Glutamatergic neuron (in vitro differentiated cells): Measurements from ENCODE around the gene CTSH. TPM values are rescaled to one million over a fixed set of nuclear protein-coding genes. Genes with fewer than 3 reads are reported as not detected.

Experiments
- DNase-seq: peaks from one replicate; pipeline ENCODE4 v3.0.0; 2022
- H3K27ac Mint-ChIP-seq: one replicate; pipeline ENCODE4 v1.8.0; 2020; ENCODE audit warnings: mild to moderate bottlenecking, mixed read lengths, inconsistent platforms; ENCODE audit not compliant: unreplicated experiment
- H3K27me3 Mint-ChIP-seq: one replicate; pipeline ENCODE4 v1.8.0; 2020; ENCODE audit warnings: mild to moderate bottlenecking, moderate library complexity, mixed read lengths, inconsistent platforms; ENCODE audit not compliant: unreplicated experiment
- H3K36me3 Mint-ChIP-seq: one replicate; pipeline ENCODE4 v1.8.0; 2020; ENCODE audit warnings: mild to moderate bottlenecking, mixed read lengths, inconsistent platforms; ENCODE audit not compliant: unreplicated experiment
- H3K4me1 Mint-ChIP-seq: one replicate; pipeline ENCODE4 v1.8.0; 2020; ENCODE audit warnings: mild to moderate bottlenecking, low read depth, mixed read lengths, inconsistent platforms; ENCODE audit not compliant: unreplicated experiment
- H3K4me3 Mint-ChIP-seq: one replicate; pipeline ENCODE4 v1.8.0; 2020; ENCODE audit warnings: mild to moderate bottlenecking, mixed read lengths, inconsistent platforms; ENCODE audit not compliant: unreplicated experiment
- H3K9me3 Mint-ChIP-seq: one replicate; pipeline ENCODE4 v1.8.0; 2020; ENCODE audit warnings: mild to moderate bottlenecking, moderate library complexity, mixed read lengths, inconsistent platforms; ENCODE audit not compliant: unreplicated experiment
- CTCF ChIP-seq: fragments of 200-600 bp; sonication (generic); IDR thresholded peaks from one replicate; pipeline ENCODE4 v1.5.0; 2021; ENCODE audit not compliant: partially characterized antibody, unreplicated experiment
- total RNA-seq: library from RNA; stranded (reverse); fragmentation: NEBNext Ultra II Directional; extraction: Animal tissue kit (Norgen Biotek cat#: 25700); gene quantifications from one replicate; pipeline ENCODE4 v1.2.1, GENCODE V29; 2021; ENCODE audit not compliant: unreplicated experiment

The CTSH gene
- total RNA-seq, 1 donor from 2014 or later: not detected

GRCh38 chr15:78933823-78934654, 10.8 kb downstream of the CTSH start:
- Mint-ChIP-seq H3K9me3 (no peaks in the 10 kb centered on the region), H3K36me3 (no peaks in the 10 kb centered on the region), H3K4me3 (no peak overlapping the region), H3K27ac (no peak overlapping the region), H3K4me1 (no peaks in the 10 kb centered on the region), H3K27me3 (peaks cover 5% of the 10 kb centered on the region)
- no peak for TF ChIP-seq CTCF
- no peak for DNase-seq

- H3K4me3 Mint-ChIP-seq: no peak overlapping the region
- H3K4me1 Mint-ChIP-seq: no peaks in the 10 kb centered on the region
- no peak for DNase-seq
- TF ChIP-seq CTCF: no peak
- H3K27ac Mint-ChIP-seq: no peak overlapping the region
- peaks cover 7% of the 10 kb centered on the region for H3K27me3 Mint-ChIP-seq
- H3K9me3 Mint-ChIP-seq: no peaks in the 10 kb centered on the region
- no peaks in the 10 kb centered on the region for H3K36me3 Mint-ChIP-seq
Measured at GRCh38 chr15:78933187-78933822, 11.5 kb downstream of the CTSH start.

GRCh38 chr15:78932258-78932808, 12.5 kb downstream of the CTSH start:
- no peak overlapping the region for H3K27ac Mint-ChIP-seq
- H3K4me3 Mint-ChIP-seq: no peak overlapping the region
- peaks cover 12% of the 10 kb centered on the region for H3K27me3 Mint-ChIP-seq
- no peaks in the 10 kb centered on the region for H3K36me3 Mint-ChIP-seq
- DNase-seq: no peak
- H3K4me1 Mint-ChIP-seq: no peaks in the 10 kb centered on the region
- TF ChIP-seq CTCF: no peak
- H3K9me3 Mint-ChIP-seq: no peaks in the 10 kb centered on the region

GRCh38 chr15:78931439-78932257, 13.2 kb downstream of the CTSH start:
- no peak overlapping the region for H3K4me3 Mint-ChIP-seq
- no peaks in the 10 kb centered on the region for H3K9me3 Mint-ChIP-seq
- H3K27me3 Mint-ChIP-seq: peaks cover 12% of the 10 kb centered on the region
- DNase-seq: no peak
- H3K27ac Mint-ChIP-seq: no peak overlapping the region
- no peak for TF ChIP-seq CTCF
- H3K4me1 Mint-ChIP-seq: no peaks in the 10 kb centered on the region
- peaks cover 6% of the 10 kb centered on the region for H3K36me3 Mint-ChIP-seq
